HL-60 (cell line): Measurements from ENCODE around the gene TMPRSS2.

Experiments
- DNase-seq, 2 experiments: peaks; one replicate each; pipeline ENCODE4 v3.0.0-alpha.2; 2010 to 2020; ENCODE audit warnings: low read depth in 1 of 2, low spot score in 1 of 2
- H3K27ac ChIP-seq: fragments of 250-450 bp; sonication (Bioruptor Pico); replicated peaks from 2 replicates; pipeline ENCODE4 v1.5.1; 2020; ENCODE audit warnings: mild to moderate bottlenecking, moderate library complexity
- H3K27me3 ChIP-seq: fragments of 250-450 bp; sonication (Bioruptor Pico); 2 replicates; pipeline ENCODE4 v1.5.1; 2021; ENCODE audit warnings: mild to moderate bottlenecking, moderate library complexity; ENCODE audit not compliant: insufficient read depth, poor library complexity, severe bottlenecking
- H3K4me3 ChIP-seq: replicated peaks from 2 replicates; pipeline ENCODE4 v1.5.1; 2011; ENCODE audit warnings: mild to moderate bottlenecking, control low read depth, low read length; ENCODE audit not compliant: insufficient read depth
- CTCF ChIP-seq: IDR thresholded peaks from one replicate; pipeline ENCODE4 v1.5.1; 2011; ENCODE audit warnings: low read length, control low read depth, inconsistent platforms; ENCODE audit not compliant: insufficient read depth
- GABPA ChIP-seq: IDR thresholded peaks from 2 replicates; pipeline ENCODE4 v1.6.1; 2012; ENCODE audit warnings: low read depth
- POLR2AphosphoS5 ChIP-seq: IDR thresholded peaks from 2 replicates; pipeline ENCODE4 v1.6.1; 2012; ENCODE audit warnings: low read depth
- REST ChIP-seq: IDR thresholded peaks from 2 replicates; pipeline ENCODE4 v1.6.1; 2012; ENCODE audit warnings: low read depth; ENCODE audit not compliant: insufficient replicate concordance
- SPI1 ChIP-seq: IDR thresholded peaks from 2 replicates; pipeline ENCODE4 v1.6.1; 2012; ENCODE audit warnings: low read depth, mild to moderate bottlenecking, borderline replicate concordance

TMPRSS2 gene

GRCh38 chr21:41481191-41481590, 26.8 kb downstream of the TMPRSS2 start:
- no peak for TF ChIP-seq SPI1
- no peak for TF ChIP-seq GABPA
- TF ChIP-seq REST = no peak
- TF ChIP-seq POLR2AphosphoS5 = no peak
- no peak for TF ChIP-seq CTCF
- Histone ChIP-seq H3K27me3 (peaks cover 4% of the 10 kb centered on the region), H3K27ac (no peak overlapping the region), H3K4me3 (no peak overlapping the region)
- no peak for DNase-seq

- TF ChIP-seq POLR2AphosphoS5 (no peak), REST (no peak), SPI1 (no peak)
- Histone ChIP-seq H3K4me3 (no peak overlapping the region), H3K27me3 (peaks cover 4% of the 10 kb centered on the region), H3K27ac (no peak overlapping the region)
- no peak for DNase-seq
These were observed 27.8 kb downstream of the TMPRSS2 start for GRCh38 chr21:41480086-41480690.

- Histone ChIP-seq H3K27ac (no peak overlapping the region), H3K27me3 (peaks cover 4% of the 10 kb centered on the region), H3K4me3 (no peak overlapping the region)
- no peak for TF ChIP-seq POLR2AphosphoS5
- no peak for TF ChIP-seq SPI1
- no peak for TF ChIP-seq REST
- no peak for TF ChIP-seq CTCF
- no peak for TF ChIP-seq GABPA
- DNase-seq = no peak
These were observed 28.3 kb downstream of the TMPRSS2 start for GRCh38 chr21:41479686-41480085.
